ENCODE measurements around the gene METTL18.

METTL18 gene

GRCh38 chr1:169802888-169803287, 8.2 kb upstream of the METTL18 start:
- no peak for TF ChIP-seq PPARA (CRISPR knock-in tag; IDR thresholded peaks at IDR 0.05; ENCODE audit: borderline replicate concordance)
- no peak for TF ChIP-seq BACH2 (CRISPR knock-in tag; IDR thresholded peaks at IDR 0.05; ENCODE audit: borderline replicate concordance)
- no peak for TF ChIP-seq CSRNP3 (CRISPR knock-in tag; IDR thresholded peaks at IDR 0.05)
- TF ChIP-seq PATZ1 (CRISPR knock-in tag; IDR thresholded peaks at IDR 0.05; ENCODE audit: borderline replicate concordance) = no peak
- TF ChIP-seq ZNF70 (CRISPR knock-in tag; IDR thresholded peaks at IDR 0.05) = no peak
- no peak for ATAC-seq

- ATAC-seq = no peak
- TF ChIP-seq BACH2 (CRISPR knock-in tag; IDR thresholded peaks at IDR 0.05; ENCODE audit: borderline replicate concordance) (no peak), ZFP3 (CRISPR knock-in tag; IDR thresholded peaks at IDR 0.05) (no peak), GLIS3 (CRISPR knock-in tag; IDR thresholded peaks at IDR 0.05) (no peak), ESRRG (CRISPR knock-in tag; IDR thresholded peaks at IDR 0.05) (no peak), ZNF565 (CRISPR knock-in tag; conservative IDR thresholded peaks at IDR 0.05; ENCODE audit: low read depth) (no peak), CSRNP3 (CRISPR knock-in tag; IDR thresholded peaks at IDR 0.05) (no peak), PPARA (CRISPR knock-in tag; IDR thresholded peaks at IDR 0.05; ENCODE audit: borderline replicate concordance) (no peak), POU6F1 (CRISPR knock-in tag; IDR thresholded peaks at IDR 0.05; ENCODE audit: borderline replicate concordance, low read depth) (no peak), ZNF8 (CRISPR knock-in tag; IDR thresholded peaks at IDR 0.05) (no peak), CSDC2 (CRISPR knock-in tag; IDR thresholded peaks at IDR 0.05) (no peak), PATZ1 (CRISPR knock-in tag; IDR thresholded peaks at IDR 0.05; ENCODE audit: borderline replicate concordance) (no peak), SNAI2 (CRISPR knock-in tag; IDR thresholded peaks at IDR 0.05) (no peak), ISL1 (CRISPR knock-in tag; IDR thresholded peaks at IDR 0.05) (no peak), TOX (CRISPR knock-in tag; IDR thresholded peaks at IDR 0.05; ENCODE audit: borderline replicate concordance) (no peak), ZNF70 (CRISPR knock-in tag; IDR thresholded peaks at IDR 0.05) (no peak), TSHZ2 (CRISPR knock-in tag; IDR thresholded peaks at IDR 0.05) (no peak), CREB5 (CRISPR knock-in tag; IDR thresholded peaks at IDR 0.05; ENCODE audit: low read depth) (no peak)
Observed at GRCh38 chr1:169797281-169797680, 2.6 kb upstream of the METTL18 start.

Measured in SK-N-SH treated with all-trans-retinoic acid at 6 μM for 48 hours (cell line).